PFSK-1 (cell line): Measurements from ENCODE around the gene HESX1.

Experiments used
- FOXP2 ChIP-seq: optimal IDR thresholded peaks from 2 replicates; pipeline ENCODE3; 2011; ENCODE audit warnings: borderline replicate concordance, control low read depth, inconsistent platforms; ENCODE audit not compliant: insufficient read depth; ENCODE audit errors: extremely low read length, extremely low read depth
- POLR2AphosphoS5 ChIP-seq: IDR thresholded peaks from 2 replicates; pipeline ENCODE4 v1.6.1; 2012; ENCODE audit warnings: low read depth, mild to moderate bottlenecking, control low read depth, low read length, moderate library complexity
- REST ChIP-seq, 2 experiments: IDR thresholded peaks; 2 replicates each; pipeline versions ENCODE4 v1.6.1 to v1.8.0; 2011 to 2012; ENCODE audit warnings: low read depth in 2 of 2, low read length in 2 of 2, control low read depth in 1 of 2, inconsistent platforms in 1 of 2, mild to moderate bottlenecking in 1 of 2, moderate library complexity in 1 of 2; ENCODE audit not compliant: insufficient read depth in 1 of 2
- SIN3A ChIP-seq: IDR thresholded peaks from 2 replicates; pipeline ENCODE4 v1.6.1; 2012; ENCODE audit warnings: mild to moderate bottlenecking, low read length, moderate library complexity, borderline replicate concordance; ENCODE audit not compliant: insufficient read depth
- TAF1 ChIP-seq: IDR thresholded peaks from 2 replicates; pipeline ENCODE4 v1.6.1; 2012; ENCODE audit warnings: low read length, control low read depth, borderline replicate concordance; ENCODE audit not compliant: insufficient read depth

The HESX1 gene

GRCh38 chr3:57179580-57180410 lies 20.0 kb downstream of the HESX1 start:
- TF ChIP-seq POLR2AphosphoS5 (no peak), REST (IDR thresholded peaks at IDR 0.05; ENCODE audit: insufficient read depth in 1 of 2, low read depth in 2 of 2, low read length in 2 of 2) (no peak), SIN3A (no peak), TAF1 (no peak)

- TF ChIP-seq REST (IDR thresholded peaks at IDR 0.05; ENCODE audit: insufficient read depth in 1 of 2, low read depth in 2 of 2, low read length in 2 of 2) (no peak), SIN3A (no peak), FOXP2 (no peak), POLR2AphosphoS5 (no peak), TAF1 (no peak)
These were observed 23.7 kb downstream of the HESX1 start for GRCh38 chr3:57176045-57176444.

GRCh38 chr3:57173687-57174086 lies 26.1 kb downstream of the HESX1 start:
- TF ChIP-seq POLR2AphosphoS5 (no peak), SIN3A (no peak), TAF1 (no peak), REST (IDR thresholded peaks at IDR 0.05; ENCODE audit: insufficient read depth in 1 of 2, low read depth in 2 of 2, low read length in 2 of 2) (no peak), FOXP2 (no peak)

GRCh38 chr3:57170946-57171345 lies 28.8 kb downstream of the HESX1 start:
- TF ChIP-seq REST (IDR thresholded peaks at IDR 0.05; ENCODE audit: insufficient read depth in 1 of 2, low read depth in 2 of 2, low read length in 2 of 2) (no peak), SIN3A (no peak), POLR2AphosphoS5 (no peak), TAF1 (no peak), FOXP2 (no peak)
